ENCODE measurements around the gene ZNF500. TPM values are rescaled to one million over a fixed set of nuclear protein-coding genes. Genes with fewer than 3 reads are reported as not detected.

Gene ZNF500
- total and polyA plus RNA-seq, 2 donors = 9.9 to 14.4 TPM

DNA sequence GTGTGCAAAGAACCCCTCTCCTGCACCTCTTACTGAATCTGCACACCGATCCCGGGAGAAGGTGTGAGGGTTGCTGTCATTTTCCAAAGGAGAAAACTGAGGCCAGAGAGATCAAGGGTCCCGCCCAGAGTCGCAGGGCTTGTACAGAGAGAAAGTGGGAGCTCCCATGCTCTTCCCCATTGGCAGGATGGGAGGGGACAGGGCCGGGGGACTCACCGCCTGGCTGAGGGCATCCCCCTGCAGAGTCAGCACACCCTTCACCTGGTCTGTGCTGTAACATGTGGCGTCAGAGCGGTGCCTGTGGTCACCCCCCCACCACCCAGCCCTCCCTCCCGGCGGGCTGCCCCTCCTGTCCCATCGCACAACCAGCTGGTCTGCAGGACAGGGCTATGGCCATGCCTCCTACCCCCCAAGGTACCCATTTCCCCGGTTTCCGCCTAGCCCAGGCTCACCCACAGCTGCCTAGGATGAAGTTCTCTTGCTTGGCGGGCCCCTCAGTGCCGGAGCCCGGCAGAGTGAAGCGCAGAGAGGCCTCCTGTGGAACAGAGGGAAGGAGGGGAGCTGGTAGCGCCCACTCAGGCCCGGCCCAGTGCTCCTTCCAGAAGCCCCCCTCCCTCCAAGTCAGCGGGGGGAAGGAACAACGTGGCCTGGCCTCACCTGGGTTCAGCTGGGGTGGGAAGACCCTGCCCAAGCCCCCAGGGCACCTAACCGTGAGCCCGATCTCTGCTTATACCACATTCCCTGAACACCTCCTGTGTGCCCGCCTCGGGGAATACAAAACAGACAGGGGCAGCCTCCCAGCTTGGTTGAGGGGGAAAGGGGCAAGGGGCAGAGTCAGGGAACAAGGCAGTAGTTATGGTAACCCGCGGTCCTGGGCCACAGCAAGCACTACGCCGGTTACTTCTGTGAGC lies 34.3 kb upstream of the ZNF500 start:
- peaks cover 3% of the 10 kb centered on the region for H3K4me1 ChIP-seq (ENCODE audit: insufficient read depth)
- H3K27ac ChIP-seq (ENCODE audit: low read depth) = peak overlapping the region; percentile 61
- DNase-seq (ENCODE audit: extremely low spot score) = no peak
- no peaks in the 10 kb centered on the region for H3K36me3 ChIP-seq (ENCODE audit: insufficient read depth)
- H3K4me3 ChIP-seq (ENCODE audit: low read depth, low read length) = peak overlapping the region; percentile 85
- WGBS = 52% methylated on average over 29 of the region's 29 CpGs

GRCh38 chr16:4800290-4801041 lies 33.5 kb upstream of the ZNF500 start:
- Histone ChIP-seq H3K4me3 (ENCODE audit: low read depth, low read length) (no peak overlapping the region), H3K4me1 (ENCODE audit: insufficient read depth) (peaks cover 3% of the 10 kb centered on the region), H3K27ac (ENCODE audit: low read depth) (no peak overlapping the region), H3K36me3 (ENCODE audit: insufficient read depth) (no peaks in the 10 kb centered on the region)
- 75% methylated on average over 17 of the region's 17 CpGs for WGBS
- DNase-seq (ENCODE audit: extremely low spot score) = no peak

- H3K4me3 ChIP-seq (ENCODE audit: low read depth, low read length) = no peak overlapping the region
- no peak overlapping the region for H3K27ac ChIP-seq (ENCODE audit: low read depth)
- peaks cover 3% of the 10 kb centered on the region for H3K4me1 ChIP-seq (ENCODE audit: insufficient read depth)
- 94% methylated on average over 19 of the region's 19 CpGs for WGBS
- no peak for DNase-seq (ENCODE audit: extremely low spot score)
- H3K36me3 ChIP-seq (ENCODE audit: insufficient read depth) = no peaks in the 10 kb centered on the region
Measured at GRCh38 chr16:4799171-4799855, 32.4 kb upstream of the ZNF500 start.

GRCh38 chr16:4798456-4798855 lies 31.5 kb upstream of the ZNF500 start:
- H3K4me1 ChIP-seq (ENCODE audit: insufficient read depth) = peaks cover 3% of the 10 kb centered on the region
- no peaks in the 10 kb centered on the region for H3K36me3 ChIP-seq (ENCODE audit: insufficient read depth)
- H3K27ac ChIP-seq (ENCODE audit: low read depth) = no peak overlapping the region
- no peak for DNase-seq (ENCODE audit: extremely low spot score)
- 94% methylated on average over 16 of the region's 16 CpGs for WGBS
- no peak overlapping the region for H3K4me3 ChIP-seq (ENCODE audit: low read depth, low read length)

- Histone ChIP-seq H3K36me3 (ENCODE audit: insufficient read depth) (no peaks in the 10 kb centered on the region), H3K4me1 (ENCODE audit: insufficient read depth) (peaks cover 3% of the 10 kb centered on the region), H3K27ac (ENCODE audit: low read depth) (no peak overlapping the region), H3K4me3 (ENCODE audit: low read depth, low read length) (no peak overlapping the region)
- 92% methylated on average over 22 of the region's 22 CpGs for WGBS
- DNase-seq (ENCODE audit: extremely low spot score) = no peak
Measured at GRCh38 chr16:4797805-4798252, 30.9 kb upstream of the ZNF500 start.

- WGBS = 90% methylated on average over 21 of the region's 21 CpGs
- no peak overlapping the region for H3K4me3 ChIP-seq (ENCODE audit: low read depth, low read length)
Measured at GRCh38 chr16:4796982-4797804, 30.2 kb upstream of the ZNF500 start.

DNA sequence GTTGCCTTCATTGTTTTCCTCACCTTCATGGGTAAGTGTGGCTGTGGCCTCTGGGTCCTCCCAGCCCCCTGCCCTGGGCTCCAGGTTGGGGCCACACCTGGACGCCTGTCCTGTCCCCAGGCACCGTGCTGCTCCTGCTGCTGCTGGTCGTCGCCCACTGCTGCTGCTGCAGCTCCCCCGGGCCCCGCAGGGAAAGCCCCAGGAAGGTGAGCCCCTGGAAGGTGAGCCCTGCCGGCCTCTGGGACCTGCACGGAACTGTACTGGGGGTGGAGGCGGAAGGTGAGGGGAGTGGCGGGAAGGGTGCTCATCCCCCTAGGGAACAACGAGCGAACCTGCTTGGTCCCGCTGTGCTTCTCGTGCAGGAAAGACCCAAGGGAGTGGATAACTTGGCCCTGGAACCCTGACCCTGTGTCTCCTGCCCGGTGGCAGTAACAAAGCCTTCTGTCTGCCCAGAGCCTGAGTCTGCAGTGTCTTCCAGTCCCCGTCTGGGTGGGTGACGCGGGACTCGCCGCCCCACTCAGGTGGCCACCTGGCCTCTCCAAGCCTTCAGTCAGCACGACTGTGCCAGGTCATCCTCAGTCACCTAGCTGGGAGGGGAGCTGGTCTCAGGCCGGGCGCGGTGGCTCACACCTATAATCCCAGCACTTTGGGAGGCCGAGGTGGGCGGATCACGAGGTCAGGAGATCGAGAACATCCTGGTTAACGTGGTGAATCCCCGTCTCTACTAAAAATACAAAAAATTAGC lies 29.0 kb upstream of the ZNF500 start:
- Histone ChIP-seq H3K4me1 (ENCODE audit: insufficient read depth) (no peaks in the 10 kb centered on the region), H3K27ac (ENCODE audit: low read depth) (no peak overlapping the region), H3K4me3 (ENCODE audit: low read depth, low read length) (no peak overlapping the region), H3K36me3 (ENCODE audit: insufficient read depth) (no peaks in the 10 kb centered on the region)
- no peak for DNase-seq (ENCODE audit: extremely low spot score)
- WGBS = 92% methylated on average over 30 of the region's 30 CpGs

More at GRCh38 chr16:4796982-4797804, 30.2 kb upstream of the ZNF500 start:
- Histone ChIP-seq H3K36me3 (ENCODE audit: insufficient read depth) (no peaks in the 10 kb centered on the region), H3K27ac (ENCODE audit: low read depth) (no peak overlapping the region), H3K4me1 (ENCODE audit: insufficient read depth) (peaks cover 3% of the 10 kb centered on the region)
- no peak for DNase-seq (ENCODE audit: extremely low spot score)

DNA sequence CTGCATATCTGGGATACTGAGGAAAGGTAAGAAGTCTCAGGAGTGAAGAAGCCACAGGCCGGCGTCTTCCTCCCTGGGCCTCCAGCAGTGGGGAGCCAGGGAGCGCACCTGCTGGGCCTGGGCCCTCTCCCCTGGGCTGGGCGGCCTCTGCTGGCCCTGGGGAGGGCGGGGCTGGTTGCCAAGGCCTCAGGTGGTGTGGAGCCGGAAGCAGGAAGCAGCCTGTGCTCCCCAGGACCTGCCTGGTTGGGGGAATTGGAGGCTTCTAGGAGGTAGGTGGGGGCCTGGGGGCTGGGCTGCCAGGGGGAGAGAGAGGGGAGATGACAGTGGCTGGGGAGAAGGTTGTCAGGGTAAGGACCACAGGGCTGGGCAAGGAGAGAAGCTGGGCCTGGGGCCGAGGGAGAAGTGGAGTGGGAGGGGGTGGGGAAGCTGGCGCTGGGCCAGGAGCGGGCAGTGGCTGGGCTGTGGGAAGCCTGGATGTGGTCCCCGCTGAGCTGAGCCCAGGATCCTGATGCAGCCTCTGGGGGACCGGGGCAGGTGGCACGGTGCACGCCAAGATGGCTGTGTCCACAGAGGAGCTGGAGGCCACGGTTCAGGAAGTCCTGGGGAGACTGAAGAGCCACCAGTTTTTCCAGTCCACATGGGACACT lies 28.3 kb upstream of the ZNF500 start, which contains the start of gene SMIM22:
SMIM22 (plus strand) TSS at position 189 of the 647 bp plus-strand sequence; CDS start at position 555, 366 bp downstream.
- WGBS = 69% methylated on average over 14 of the region's 14 CpGs

GRCh38 chr16:4792951-4793513 lies 26.1 kb upstream of the ZNF500 start:
- Histone ChIP-seq H3K36me3 (ENCODE audit: insufficient read depth) (no peaks in the 10 kb centered on the region), H3K4me3 (ENCODE audit: low read depth, low read length) (no peak overlapping the region), H3K4me1 (ENCODE audit: insufficient read depth) (no peaks in the 10 kb centered on the region), H3K27ac (ENCODE audit: low read depth) (no peak overlapping the region)
- 72% methylated on average over 13 of the region's 13 CpGs for WGBS
- DNase-seq (ENCODE audit: extremely low spot score) = no peak

More for the DNA sequence above, 28.3 kb upstream of the ZNF500 start, which contains the start of gene SMIM22:
- H3K4me3 ChIP-seq (ENCODE audit: low read depth, low read length) = no peak within 1 kb of the TSS
- no peak within 1 kb of the TSS for H3K27ac ChIP-seq (ENCODE audit: low read depth)
- H3K36me3 ChIP-seq (ENCODE audit: insufficient read depth) = no peaks in the 10 kb centered on the region
- no peak for DNase-seq (ENCODE audit: extremely low spot score)
- H3K4me1 ChIP-seq (ENCODE audit: insufficient read depth) = no peaks in the 10 kb centered on the region

- WGBS = 72% methylated on average over 10 of the region's 10 CpGs
Measured at GRCh38 chr16:4790871-4791270, 23.9 kb upstream of the ZNF500 start.

GRCh38 chr16:4790261-4790660 lies 23.3 kb upstream of the ZNF500 start:
- DNase-seq (ENCODE audit: extremely low spot score) = no peak
- WGBS = 82% methylated on average over 10 of the region's 10 CpGs
- Histone ChIP-seq H3K4me3 (ENCODE audit: low read depth, low read length) (no peak overlapping the region), H3K36me3 (ENCODE audit: insufficient read depth) (no peaks in the 10 kb centered on the region), H3K4me1 (ENCODE audit: insufficient read depth) (no peaks in the 10 kb centered on the region), H3K27ac (ENCODE audit: low read depth) (no peak overlapping the region)

More at GRCh38 chr16:4790871-4791270, 23.9 kb upstream of the ZNF500 start:
- no peak overlapping the region for H3K4me3 ChIP-seq (ENCODE audit: low read depth, low read length)
- no peaks in the 10 kb centered on the region for H3K4me1 ChIP-seq (ENCODE audit: insufficient read depth)
- H3K27ac ChIP-seq (ENCODE audit: low read depth) = no peak overlapping the region
- no peak for DNase-seq (ENCODE audit: extremely low spot score)
- no peaks in the 10 kb centered on the region for H3K36me3 ChIP-seq (ENCODE audit: insufficient read depth)
